ENCODE results near the gene GNG4.
"Not testable (repeated sequence)": the region's sequence is repeated elsewhere in the genome, so short reads cannot be mapped to it uniquely, and the experiment has no call there.

The GNG4 gene

GRCh38 chr1:235579891-235580290, 69.7 kb downstream of the GNG4 start:
- no peak for DNase-seq

DNA sequence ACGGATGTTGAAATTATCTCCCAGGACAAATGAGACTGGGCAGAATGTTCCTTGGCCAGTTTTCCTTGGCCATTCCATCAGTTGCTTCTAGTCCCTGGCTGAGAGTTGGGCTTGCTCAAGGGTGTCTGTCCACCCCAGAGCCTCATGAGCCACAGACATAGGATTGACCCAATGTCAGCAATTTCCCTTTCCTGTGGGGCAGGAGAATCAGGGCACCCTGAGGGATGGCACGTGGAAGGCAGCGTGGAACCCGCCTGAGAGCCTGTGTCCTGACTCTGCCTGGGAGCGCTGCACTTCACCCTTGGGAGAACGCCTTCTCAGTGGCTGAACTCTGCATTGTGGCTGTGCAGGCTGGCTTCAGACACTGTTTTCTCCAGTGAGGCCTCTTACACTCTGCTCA, 74.0 kb downstream of the GNG4 start:
- DNase-seq: no peak

DNA sequence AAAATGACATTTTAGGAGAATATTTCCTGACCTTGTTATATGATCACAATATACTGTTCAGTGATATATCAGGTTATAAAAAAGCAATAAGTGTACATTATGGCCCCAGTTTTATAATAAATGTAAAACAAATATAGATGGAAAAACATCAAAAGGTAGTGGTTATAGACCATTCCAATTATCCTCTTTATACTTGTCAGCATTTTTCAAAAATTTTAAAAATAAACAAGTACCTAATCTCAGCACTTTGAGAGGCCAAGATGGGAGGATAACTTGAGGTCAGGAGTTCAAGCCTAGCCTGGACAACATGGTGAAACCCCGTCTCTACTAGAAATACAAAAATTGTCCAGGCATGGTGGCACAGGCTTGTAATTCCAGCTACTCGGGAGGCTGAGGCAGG, 75.7 kb downstream of the GNG4 start:
- no peak for DNase-seq

DNA sequence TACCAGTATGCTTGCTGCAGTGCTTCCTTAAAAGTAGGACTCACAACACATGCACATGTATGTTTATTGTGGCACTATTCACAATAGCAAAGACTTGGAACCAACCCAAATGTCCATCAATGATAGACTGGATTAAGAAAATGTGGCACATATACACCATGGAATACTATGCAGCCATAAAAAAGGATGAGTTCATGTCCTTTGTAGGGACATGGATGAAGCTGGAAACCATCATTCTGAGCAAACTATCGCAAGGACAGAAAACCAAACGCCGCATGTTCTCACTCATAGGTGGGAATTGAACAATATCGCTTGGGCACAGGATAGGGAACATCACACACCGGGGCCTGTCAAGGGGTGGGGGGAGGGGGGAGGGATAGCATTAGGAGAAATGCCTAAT, 76.6 kb downstream of the GNG4 start:
- not testable (repeated sequence) for DNase-seq

- peak; percentile 74 for DNase-seq
Measured at GRCh38 chr1:235571482-235571881, 78.1 kb downstream of the GNG4 start.

DNA sequence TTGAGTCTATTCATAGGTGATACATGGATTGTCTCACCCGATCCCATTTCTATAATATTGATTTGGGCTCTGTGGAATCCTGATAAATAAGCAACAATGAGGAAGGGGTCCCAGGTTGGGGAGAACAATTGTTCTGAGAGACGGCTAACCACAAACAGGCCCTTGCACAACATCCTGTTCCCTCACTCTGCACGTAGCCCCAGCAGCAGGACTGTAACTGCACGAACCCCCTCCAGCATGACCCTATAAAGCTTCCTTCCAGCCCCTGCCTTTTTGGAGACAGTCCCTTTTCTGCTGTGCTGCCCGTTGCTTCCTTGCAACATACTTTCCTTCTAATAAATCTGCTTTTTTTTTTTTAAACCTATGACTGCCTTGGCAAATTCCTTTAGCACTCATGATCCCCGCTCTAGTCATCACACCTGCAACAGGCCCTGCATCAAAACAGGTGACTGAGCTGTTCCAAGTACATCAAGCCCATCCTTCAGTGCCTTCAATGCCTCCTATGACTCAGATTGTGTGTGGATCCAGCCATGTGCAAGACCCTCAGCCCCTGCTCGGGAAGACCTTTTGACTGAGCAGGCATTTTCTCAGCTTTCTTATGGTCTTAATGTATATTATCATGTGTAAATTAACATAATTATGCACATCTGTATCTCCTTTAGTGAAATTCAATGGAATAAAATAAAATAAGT, 81.6 kb downstream of the GNG4 start:
- DNase-seq: peak; percentile 87

DNA sequence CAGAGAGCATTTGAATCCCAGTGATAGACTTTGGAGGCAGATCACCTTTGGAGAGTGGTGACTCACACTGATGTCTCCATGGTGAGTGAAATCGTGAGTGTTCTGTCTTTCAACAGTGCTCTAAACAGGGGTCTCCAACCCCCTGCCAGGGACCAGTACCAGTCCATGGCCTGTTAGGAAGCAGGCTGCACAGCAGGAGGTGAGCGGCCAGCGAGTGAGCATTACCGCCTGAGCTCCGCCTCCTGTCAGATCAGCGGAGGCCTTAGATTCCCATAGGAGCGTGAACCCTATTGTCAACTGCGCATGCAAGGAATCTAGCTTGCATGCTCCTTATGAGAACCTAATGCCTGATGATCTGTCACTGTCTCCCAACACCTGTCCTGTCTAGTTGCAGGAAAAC, 83.5 kb downstream of the GNG4 start:
- DNase-seq: no peak

DNA sequence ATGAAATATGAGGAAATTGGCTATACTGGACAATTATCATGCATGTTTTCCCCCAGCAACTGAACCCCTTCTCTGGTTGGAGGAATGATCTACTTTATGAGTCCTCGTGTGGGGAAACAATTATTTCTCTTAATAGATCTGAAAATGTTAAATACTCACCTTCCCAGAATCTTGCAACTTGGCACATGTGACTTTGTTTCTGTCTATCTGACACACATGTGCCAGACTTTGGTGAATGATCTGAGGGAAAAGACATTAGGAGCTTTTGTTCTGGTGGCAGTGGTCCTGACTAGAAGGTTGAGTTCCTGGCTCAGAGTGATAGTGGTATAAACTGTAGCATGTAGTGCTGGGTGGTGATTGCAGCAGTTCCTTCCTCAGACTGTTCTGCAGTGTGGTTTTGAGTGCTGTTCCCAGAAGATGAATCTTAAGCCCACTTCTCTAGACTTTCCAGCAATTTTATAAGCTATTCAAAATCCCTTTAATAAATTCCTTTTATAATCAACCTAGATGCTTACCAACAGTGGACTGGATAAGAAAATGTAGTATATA, 86.0 kb downstream of the GNG4 start:
- peak; percentile 2 for DNase-seq

- DNase-seq: no peak
Measured at GRCh38 chr1:235562589-235562988, 87.0 kb downstream of the GNG4 start.

GRCh38 chr1:235558621-235559169, 90.9 kb downstream of the GNG4 start:
- DNase-seq: no peak

- DNase-seq: no peak
Measured at GRCh38 chr1:235557495-235557894, 92.1 kb downstream of the GNG4 start.

DNA sequence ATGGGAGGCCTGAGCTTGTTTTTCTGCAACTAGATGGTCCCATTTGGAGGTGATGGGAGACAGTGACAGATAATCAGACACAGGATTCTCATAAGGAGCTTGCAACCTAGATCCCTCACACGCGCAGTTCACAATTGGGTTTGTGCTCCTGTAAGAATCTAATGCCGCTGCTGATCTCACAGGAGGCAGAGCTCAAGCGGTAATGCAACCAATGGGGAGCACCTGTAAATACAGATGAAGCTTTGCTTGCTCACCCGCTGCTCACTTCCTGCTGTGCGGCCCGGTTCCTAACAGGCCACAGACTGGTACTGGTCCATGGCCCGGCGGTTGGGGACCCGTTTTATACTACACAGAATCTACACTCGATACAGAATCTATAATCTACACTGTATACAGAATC, 92.8 kb downstream of the GNG4 start:
- DNase-seq: no peak

GRCh38 chr1:235553112-235553551, 96.5 kb downstream of the GNG4 start:
- DNase-seq: no peak

DNA sequence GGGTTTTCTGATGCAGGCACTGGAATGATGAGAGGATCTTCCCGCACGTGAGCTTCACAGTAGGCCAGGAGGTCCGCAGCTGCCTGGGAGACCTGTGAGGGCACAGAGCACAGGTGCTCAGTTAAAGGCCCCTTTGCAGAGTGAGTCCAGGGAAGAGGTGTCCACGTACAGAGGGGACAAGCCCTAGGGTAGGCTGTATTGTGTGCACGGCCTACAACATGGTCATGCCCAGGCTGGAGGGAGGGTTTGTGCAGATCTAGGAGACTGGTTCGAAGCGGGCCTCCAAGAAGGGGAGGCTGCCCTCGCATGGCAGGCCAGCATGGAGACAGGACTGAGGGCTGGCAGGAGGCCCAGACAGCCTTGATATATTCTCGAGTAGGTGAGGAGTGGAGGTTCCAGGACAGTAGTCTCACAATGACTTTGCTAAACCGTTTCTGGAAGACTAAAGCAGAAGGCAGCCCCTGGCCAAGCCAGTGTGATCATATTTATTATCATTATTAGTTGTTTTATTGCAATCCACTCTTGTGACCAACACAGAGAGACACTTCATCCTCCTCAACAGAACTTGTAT, 97.4 kb downstream of the GNG4 start:
- DNase-seq: no peak

GRCh38 chr1:235549351-235550139, 100.0 kb downstream of the GNG4 start:
- DNase-seq: no peak

DNA sequence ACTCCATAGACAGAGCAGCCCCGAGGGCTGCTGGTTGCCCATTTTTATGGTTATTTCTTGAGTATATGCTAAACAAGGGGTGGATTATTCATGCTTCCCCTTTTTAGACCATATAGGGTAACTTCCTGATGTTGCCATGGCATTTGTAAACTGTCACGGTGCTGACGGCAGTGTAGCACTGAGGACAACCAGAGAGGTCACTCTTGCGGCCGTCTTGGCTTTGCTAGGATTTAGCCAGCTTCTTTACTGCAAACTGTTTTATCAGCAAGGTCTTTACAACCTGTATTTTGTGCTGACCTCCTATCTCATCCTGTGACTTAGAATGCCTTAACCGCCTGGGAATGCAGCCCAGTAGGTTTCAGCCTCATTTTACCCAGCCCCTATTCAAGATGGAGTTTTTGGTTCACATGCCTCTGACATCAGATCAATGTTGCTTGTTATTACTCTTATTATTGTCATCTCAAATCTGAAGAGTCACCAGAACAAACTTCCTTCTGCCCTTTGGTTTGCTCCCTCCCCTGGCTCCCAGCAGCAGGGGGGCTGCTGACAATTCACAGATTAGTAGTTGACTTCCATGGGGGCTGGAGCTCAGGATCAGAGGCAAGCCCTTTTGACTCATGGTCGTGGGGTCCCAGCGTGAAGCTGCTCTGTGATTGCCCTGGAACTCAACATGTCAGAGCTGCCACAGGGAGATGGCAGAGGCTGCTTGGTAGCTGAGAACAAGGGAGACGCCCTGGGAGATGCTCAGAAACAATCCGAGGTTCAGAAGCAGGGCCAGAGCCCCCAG, 103.0 kb downstream of the GNG4 start:
- peak; percentile 87 for DNase-seq

- no peak for DNase-seq
Measured at GRCh38 chr1:235545292-235545930, 104.2 kb downstream of the GNG4 start.

GRCh38 chr1:235542845-235543244, 106.7 kb downstream of the GNG4 start:
- not testable (repeated sequence) for DNase-seq

DNA sequence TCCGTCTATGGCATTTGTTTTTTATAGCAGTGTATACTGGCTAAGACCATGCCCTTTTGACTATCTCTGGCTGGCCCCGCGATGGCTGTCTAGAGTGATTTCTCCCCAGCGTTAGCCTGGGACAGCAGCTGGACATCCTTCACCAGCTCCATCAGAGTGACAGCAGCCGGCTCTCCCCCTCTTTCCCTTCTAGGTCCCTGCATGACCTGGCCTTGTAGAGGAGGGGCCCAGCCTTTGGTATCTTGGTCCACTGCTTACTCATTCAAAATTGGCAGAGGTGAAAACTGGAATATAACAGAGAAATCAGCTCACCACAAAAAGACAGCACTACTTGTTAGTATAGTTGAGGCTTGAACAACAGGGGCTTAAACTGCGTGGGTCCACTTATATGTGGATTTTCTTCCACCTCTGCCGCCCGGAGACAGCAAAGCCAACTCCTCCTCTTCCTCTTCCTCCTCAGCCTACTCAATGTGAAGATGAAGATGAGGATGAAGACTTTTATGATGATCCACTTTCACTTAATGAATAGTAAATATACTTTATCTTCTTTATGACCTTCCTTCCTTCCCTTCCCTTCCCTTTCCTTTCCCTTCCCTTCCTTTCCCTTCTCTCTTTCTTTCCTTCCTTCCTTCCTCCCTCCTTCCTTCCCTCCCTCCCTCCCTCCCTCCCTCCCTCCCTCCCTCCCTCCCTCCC, 116.0 kb downstream of the GNG4 start:
- no peak for DNase-seq

- DNase-seq: peak; percentile 29
Measured at GRCh38 chr1:235532360-235532759, 117.2 kb downstream of the GNG4 start.

- DNase-seq: no peak
Measured at GRCh38 chr1:235527196-235527814, 122.3 kb downstream of the GNG4 start.

All from MV-4-11 (cell line).